Endothelial cell of umbilical vein (primary cell): ENCODE data around the gene SCYL1.

Experiments
- CTCF ChIP-seq, 2 donors: IDR thresholded peaks; 1 replicate in 1 of 2; 2 replicates in 1 of 2; pipeline ENCODE4 v1.5.1; 2011; ENCODE audit warnings: low read length in 2 of 2, mild to moderate bottlenecking in 2 of 2, moderate library complexity in 2 of 2, control low read depth in 1 of 2, inconsistent platforms in 1 of 2, low read depth in 1 of 2; ENCODE audit not compliant: insufficient read depth in 1 of 2; ENCODE audit errors: extremely low read depth in 1 of 2
- POLR2AphosphoS5 ChIP-seq: IDR thresholded peaks from 2 replicates; pipeline ENCODE4 v1.6.1; 2012; ENCODE audit warnings: low read depth, mild to moderate bottlenecking, control low read depth, low read length, moderate library complexity; ENCODE audit not compliant: insufficient read depth

- peak; percentile 100 for TF ChIP-seq POLR2AphosphoS5
- no peak for TF ChIP-seq CTCF (IDR thresholded peaks at IDR 0.05; ENCODE audit: extremely low read depth in 1 of 2, insufficient read depth in 1 of 2, low read depth in 1 of 2, low read length in 2 of 2)
Observed at GRCh38 chr11:65498977-65499712, 25.7 kb upstream of the SCYL1 start, which contains the start of gene MALAT1.
